ENCODE data around the gene SEMA5A. TPM values are rescaled to one million over a fixed set of nuclear protein-coding genes. Genes with fewer than 3 reads are reported as not detected.

SEMA5A gene
- polyA plus RNA-seq, 1 of the 3 experiments (the other 2 are of a cell fraction), result 0.58 TPM

GRCh38 chr5:9573796-9574195 is 27.9 kb upstream of the SEMA5A start:
- Histone ChIP-seq H3K9ac (no peak overlapping the region), H3K4me2 (no peak overlapping the region), H3K27me3 (ENCODE audit: insufficient read depth) (no peaks in the 10 kb centered on the region), H3K9me3 (no peaks in the 10 kb centered on the region), H3F3A (replicated peaks; ENCODE audit: insufficient read depth) (no peaks in the 10 kb centered on the region), H3K4me1 (ENCODE audit: control insufficient read depth in 1 of 2, insufficient read depth in 2 of 2, low read depth in 1 of 2, low read length in 1 of 2) (no peaks in the 10 kb centered on the region), H3K9me2 (no peaks in the 10 kb centered on the region), H4K20me1 (ENCODE audit: insufficient read depth) (no peaks in the 10 kb centered on the region), H3K4me3 (ENCODE audit: low read depth in 2 of 2, low read length in 1 of 2) (no peak overlapping the region), H2AFZ (ENCODE audit: low read depth) (no peak overlapping the region), H3K79me2 (ENCODE audit: insufficient read depth) (no peaks in the 10 kb centered on the region), H3K36me3 (replicated peaks in 1 of 2; ENCODE audit: control insufficient read depth in 1 of 2, insufficient read depth in 2 of 2, low read length in 1 of 2) (no peaks in the 10 kb centered on the region), H3K27ac (ENCODE audit: low read depth in 2 of 2, low read length in 1 of 2) (no peak overlapping the region)
- WGBS (ENCODE audit: low lambda C conversion rate), result 75% methylated on average over 6 of the region's 6 CpGs
- TF ChIP-seq, protein P1, sequence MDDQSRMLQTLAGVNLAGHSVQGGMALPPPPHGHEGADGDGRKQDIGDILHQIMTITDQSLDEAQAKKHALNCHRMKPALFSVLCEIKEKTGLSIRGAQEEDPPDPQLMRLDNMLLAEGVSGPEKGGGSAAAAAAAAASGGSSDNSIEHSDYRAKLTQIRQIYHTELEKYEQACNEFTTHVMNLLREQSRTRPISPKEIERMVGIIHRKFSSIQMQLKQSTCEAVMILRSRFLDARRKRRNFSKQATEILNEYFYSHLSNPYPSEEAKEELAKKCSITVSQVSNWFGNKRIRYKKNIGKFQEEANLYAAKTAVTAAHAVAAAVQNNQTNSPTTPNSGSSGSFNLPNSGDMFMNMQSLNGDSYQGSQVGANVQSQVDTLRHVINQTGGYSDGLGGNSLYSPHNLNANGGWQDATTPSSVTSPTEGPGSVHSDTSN (IDR thresholded peaks at IDR 0.05), result no peak
- no peak for TF ChIP-seq SMC3 (IDR thresholded peaks at IDR 0.05; ENCODE audit: low read depth, low read length)
- TF ChIP-seq FOXJ3 (CRISPR knock-in tag; IDR thresholded peaks at IDR 0.05), result no peak
- TF ChIP-seq, protein P2, sequence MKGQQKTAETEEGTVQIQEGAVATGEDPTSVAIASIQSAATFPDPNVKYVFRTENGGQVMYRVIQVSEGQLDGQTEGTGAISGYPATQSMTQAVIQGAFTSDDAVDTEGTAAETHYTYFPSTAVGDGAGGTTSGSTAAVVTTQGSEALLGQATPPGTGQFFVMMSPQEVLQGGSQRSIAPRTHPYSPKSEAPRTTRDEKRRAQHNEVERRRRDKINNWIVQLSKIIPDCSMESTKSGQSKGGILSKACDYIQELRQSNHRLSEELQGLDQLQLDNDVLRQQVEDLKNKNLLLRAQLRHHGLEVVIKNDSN (IDR thresholded peaks at IDR 0.05; ENCODE audit: borderline replicate concordance, low read depth), result no peak
- TF ChIP-seq TEAD4 (IDR thresholded peaks at IDR 0.05; ENCODE audit: borderline replicate concordance, insufficient read depth), result no peak
- TF ChIP-seq, protein P3, sequence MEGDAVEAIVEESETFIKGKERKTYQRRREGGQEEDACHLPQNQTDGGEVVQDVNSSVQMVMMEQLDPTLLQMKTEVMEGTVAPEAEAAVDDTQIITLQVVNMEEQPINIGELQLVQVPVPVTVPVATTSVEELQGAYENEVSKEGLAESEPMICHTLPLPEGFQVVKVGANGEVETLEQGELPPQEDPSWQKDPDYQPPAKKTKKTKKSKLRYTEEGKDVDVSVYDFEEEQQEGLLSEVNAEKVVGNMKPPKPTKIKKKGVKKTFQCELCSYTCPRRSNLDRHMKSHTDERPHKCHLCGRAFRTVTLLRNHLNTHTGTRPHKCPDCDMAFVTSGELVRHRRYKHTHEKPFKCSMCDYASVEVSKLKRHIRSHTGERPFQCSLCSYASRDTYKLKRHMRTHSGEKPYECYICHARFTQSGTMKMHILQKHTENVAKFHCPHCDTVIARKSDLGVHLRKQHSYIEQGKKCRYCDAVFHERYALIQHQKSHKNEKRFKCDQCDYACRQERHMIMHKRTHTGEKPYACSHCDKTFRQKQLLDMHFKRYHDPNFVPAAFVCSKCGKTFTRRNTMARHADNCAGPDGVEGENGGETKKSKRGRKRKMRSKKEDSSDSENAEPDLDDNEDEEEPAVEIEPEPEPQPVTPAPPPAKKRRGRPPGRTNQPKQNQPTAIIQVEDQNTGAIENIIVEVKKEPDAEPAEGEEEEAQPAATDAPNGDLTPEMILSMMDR (IDR thresholded peaks at IDR 0.05), result no peak
- TF ChIP-seq, protein P4, sequence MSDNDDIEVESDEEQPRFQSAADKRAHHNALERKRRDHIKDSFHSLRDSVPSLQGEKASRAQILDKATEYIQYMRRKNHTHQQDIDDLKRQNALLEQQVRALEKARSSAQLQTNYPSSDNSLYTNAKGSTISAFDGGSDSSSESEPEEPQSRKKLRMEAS (IDR thresholded peaks at IDR 0.05; ENCODE audit: low read depth), result no peak
- POLR2A ChIA-PET, result no interaction called here
- DNase-seq, result no peak
- CTCF ChIA-PET, result no interaction called here

- CTCF ChIA-PET, result interaction anchor here (0.6 kb wide), 1 partner anchor 10 kb away, joined by 3 read pairs; no protein-coding TSS in a partner anchor
- H4K20me1 ChIP-seq (ENCODE audit: insufficient read depth), result no peaks in the 10 kb centered on the region
- H3K27ac ChIP-seq (ENCODE audit: low read depth in 2 of 2, low read length in 1 of 2), result no peak overlapping the region
- H3F3A ChIP-seq (replicated peaks; ENCODE audit: insufficient read depth), result no peaks in the 10 kb centered on the region
- no peaks in the 10 kb centered on the region for H3K36me3 ChIP-seq (replicated peaks in 1 of 2; ENCODE audit: control insufficient read depth in 1 of 2, insufficient read depth in 2 of 2, low read length in 1 of 2)
- H3K79me2 ChIP-seq (ENCODE audit: insufficient read depth), result no peaks in the 10 kb centered on the region
- no peak overlapping the region for H2AFZ ChIP-seq (ENCODE audit: low read depth)
- H3K27me3 ChIP-seq (ENCODE audit: insufficient read depth), result no peaks in the 10 kb centered on the region
- H3K4me1 ChIP-seq (ENCODE audit: control insufficient read depth in 1 of 2, insufficient read depth in 2 of 2, low read depth in 1 of 2, low read length in 1 of 2), result no peaks in the 10 kb centered on the region
- H3K4me2 ChIP-seq, result no peak overlapping the region
- no peak for DNase-seq
- no peak overlapping the region for H3K9ac ChIP-seq
- whole genome bisulfite sequencing (ENCODE audit: low lambda C conversion rate), result 60% methylated on average over 8 of the region's 8 CpGs
- no peaks in the 10 kb centered on the region for H3K9me2 ChIP-seq
- no peak overlapping the region for H3K4me3 ChIP-seq (ENCODE audit: low read depth in 2 of 2, low read length in 1 of 2)
- POLR2A ChIA-PET, result no interaction called here
- H3K9me3 ChIP-seq, result no peaks in the 10 kb centered on the region
- TF ChIP-seq CHD2 (IDR thresholded peaks at IDR 0.05; ENCODE audit: low read length, partially characterized antibody) (no peak), ELF1 (IDR thresholded peaks at IDR 0.05) (no peak), MXI1 (IDR thresholded peaks at IDR 0.05; ENCODE audit: low read depth, low read length) (no peak), SIN3A (IDR thresholded peaks at IDR 0.05; ENCODE audit: borderline replicate concordance, low read depth, low read length) (no peak), RCOR1 (IDR thresholded peaks at IDR 0.05; ENCODE audit: low read length) (no peak), EZH2phosphoT487 (IDR thresholded peaks at IDR 0.05; ENCODE audit: borderline replicate concordance, low read depth) (no peak), RXRA (IDR thresholded peaks at IDR 0.05; ENCODE audit: borderline replicate concordance, low read depth) (no peak), FOXM1 (IDR thresholded peaks at IDR 0.05; ENCODE audit: low read depth) (no peak), TEAD4 (IDR thresholded peaks at IDR 0.05; ENCODE audit: borderline replicate concordance, insufficient read depth) (no peak), POLR2AphosphoS5 (IDR thresholded peaks at IDR 0.05; ENCODE audit: low read depth, low read length) (no peak), JUND (IDR thresholded peaks at IDR 0.05) (no peak), SMC3 (IDR thresholded peaks at IDR 0.05; ENCODE audit: low read depth, low read length) (no peak), NFIC (IDR thresholded peaks at IDR 0.05; ENCODE audit: borderline replicate concordance) (no peak)
- TF ChIP-seq, protein P5, sequence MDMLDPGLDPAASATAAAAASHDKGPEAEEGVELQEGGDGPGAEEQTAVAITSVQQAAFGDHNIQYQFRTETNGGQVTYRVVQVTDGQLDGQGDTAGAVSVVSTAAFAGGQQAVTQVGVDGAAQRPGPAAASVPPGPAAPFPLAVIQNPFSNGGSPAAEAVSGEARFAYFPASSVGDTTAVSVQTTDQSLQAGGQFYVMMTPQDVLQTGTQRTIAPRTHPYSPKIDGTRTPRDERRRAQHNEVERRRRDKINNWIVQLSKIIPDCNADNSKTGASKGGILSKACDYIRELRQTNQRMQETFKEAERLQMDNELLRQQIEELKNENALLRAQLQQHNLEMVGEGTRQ (IDR thresholded peaks at IDR 0.05; ENCODE audit: borderline replicate concordance, low read depth, low read length), result no peak
- TF ChIP-seq, protein P1 (IDR thresholded peaks at IDR 0.05), result no peak
- TF ChIP-seq, protein P6, sequence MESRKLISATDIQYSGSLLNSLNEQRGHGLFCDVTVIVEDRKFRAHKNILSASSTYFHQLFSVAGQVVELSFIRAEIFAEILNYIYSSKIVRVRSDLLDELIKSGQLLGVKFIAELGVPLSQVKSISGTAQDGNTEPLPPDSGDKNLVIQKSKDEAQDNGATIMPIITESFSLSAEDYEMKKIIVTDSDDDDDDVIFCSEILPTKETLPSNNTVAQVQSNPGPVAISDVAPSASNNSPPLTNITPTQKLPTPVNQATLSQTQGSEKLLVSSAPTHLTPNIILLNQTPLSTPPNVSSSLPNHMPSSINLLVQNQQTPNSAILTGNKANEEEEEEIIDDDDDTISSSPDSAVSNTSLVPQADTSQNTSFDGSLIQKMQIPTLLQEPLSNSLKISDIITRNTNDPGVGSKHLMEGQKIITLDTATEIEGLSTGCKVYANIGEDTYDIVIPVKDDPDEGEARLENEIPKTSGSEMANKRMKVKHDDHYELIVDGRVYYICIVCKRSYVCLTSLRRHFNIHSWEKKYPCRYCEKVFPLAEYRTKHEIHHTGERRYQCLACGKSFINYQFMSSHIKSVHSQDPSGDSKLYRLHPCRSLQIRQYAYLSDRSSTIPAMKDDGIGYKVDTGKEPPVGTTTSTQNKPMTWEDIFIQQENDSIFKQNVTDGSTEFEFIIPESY (IDR thresholded peaks at IDR 0.05; ENCODE audit: borderline replicate concordance, low read depth), result no peak
Observed at GRCh38 chr5:9572246-9572645, 26.4 kb upstream of the SEMA5A start.
